AG09309 (cell line): ENCODE results near the gene CTPS2.
"Not testable (repeated sequence)": the region's sequence is repeated elsewhere in the genome, so short reads cannot be mapped to it uniquely, and the experiment has no call there.

Experiments used
- DNase-seq: peaks from one replicate; pipeline ENCODE4 v3.0.0-alpha.2; 2010; ENCODE audit warnings: low read depth
- H3K4me3 ChIP-seq: 2 replicates; pipeline ENCODE4 v1.5.1; 2011; ENCODE audit warnings: mild to moderate bottlenecking, low read depth, low read length, moderate library complexity; ENCODE audit not compliant: control insufficient read depth
- TF ChIP-seq, protein P1 (sequence below): IDR thresholded peaks from 2 replicates; pipeline ENCODE4 v1.5.1; 2011; ENCODE audit warnings: mild to moderate bottlenecking, low read depth, low read length, inconsistent platforms; ENCODE audit not compliant: insufficient read depth, control insufficient read depth; ENCODE audit errors: missing control alignments

CTPS2 gene

DNA sequence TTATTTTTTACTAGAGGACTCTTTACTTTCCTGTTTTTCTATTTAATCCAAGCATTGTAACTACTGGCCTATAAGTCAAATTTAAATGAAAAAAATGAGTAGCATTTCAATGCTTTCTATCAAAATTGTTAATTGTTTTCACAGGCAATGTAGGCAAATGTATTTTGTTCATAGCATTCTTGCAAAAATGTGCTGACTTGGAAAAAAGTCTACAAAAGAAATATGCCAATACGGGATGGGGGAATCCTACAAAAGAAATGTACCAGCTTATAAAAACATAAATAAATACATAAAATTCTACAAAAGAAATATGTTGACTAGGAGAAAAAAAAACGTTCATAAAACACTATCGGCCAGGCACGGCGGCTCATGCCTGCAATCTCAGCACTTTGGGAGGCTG is 77.4 kb downstream of the CTPS2 start:
- no peak for DNase-seq
- no peak overlapping the region for H3K4me3 ChIP-seq
- TF ChIP-seq, protein P1, sequence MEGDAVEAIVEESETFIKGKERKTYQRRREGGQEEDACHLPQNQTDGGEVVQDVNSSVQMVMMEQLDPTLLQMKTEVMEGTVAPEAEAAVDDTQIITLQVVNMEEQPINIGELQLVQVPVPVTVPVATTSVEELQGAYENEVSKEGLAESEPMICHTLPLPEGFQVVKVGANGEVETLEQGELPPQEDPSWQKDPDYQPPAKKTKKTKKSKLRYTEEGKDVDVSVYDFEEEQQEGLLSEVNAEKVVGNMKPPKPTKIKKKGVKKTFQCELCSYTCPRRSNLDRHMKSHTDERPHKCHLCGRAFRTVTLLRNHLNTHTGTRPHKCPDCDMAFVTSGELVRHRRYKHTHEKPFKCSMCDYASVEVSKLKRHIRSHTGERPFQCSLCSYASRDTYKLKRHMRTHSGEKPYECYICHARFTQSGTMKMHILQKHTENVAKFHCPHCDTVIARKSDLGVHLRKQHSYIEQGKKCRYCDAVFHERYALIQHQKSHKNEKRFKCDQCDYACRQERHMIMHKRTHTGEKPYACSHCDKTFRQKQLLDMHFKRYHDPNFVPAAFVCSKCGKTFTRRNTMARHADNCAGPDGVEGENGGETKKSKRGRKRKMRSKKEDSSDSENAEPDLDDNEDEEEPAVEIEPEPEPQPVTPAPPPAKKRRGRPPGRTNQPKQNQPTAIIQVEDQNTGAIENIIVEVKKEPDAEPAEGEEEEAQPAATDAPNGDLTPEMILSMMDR = no peak

DNA sequence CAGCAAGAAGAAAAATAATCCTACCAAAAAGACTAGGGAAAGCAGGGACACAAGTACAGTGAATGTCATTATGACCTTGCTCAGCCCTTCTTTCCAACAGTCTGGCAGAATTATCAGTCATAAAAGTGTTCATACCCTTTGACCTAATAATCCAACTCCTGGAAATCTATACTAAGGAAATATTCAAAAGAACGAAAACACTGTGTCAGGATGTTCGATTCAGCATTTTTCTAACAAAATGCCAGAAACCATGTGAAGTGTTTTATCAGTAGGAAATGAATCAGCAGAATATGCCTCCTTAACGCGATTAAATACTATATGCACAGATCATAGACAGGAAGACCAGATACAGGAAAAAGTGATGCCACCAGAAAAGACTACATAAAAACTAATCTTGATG is 78.7 kb downstream of the CTPS2 start:
- TF ChIP-seq, protein P1 = no peak
- no peak overlapping the region for H3K4me3 ChIP-seq
- no peak for DNase-seq

DNA sequence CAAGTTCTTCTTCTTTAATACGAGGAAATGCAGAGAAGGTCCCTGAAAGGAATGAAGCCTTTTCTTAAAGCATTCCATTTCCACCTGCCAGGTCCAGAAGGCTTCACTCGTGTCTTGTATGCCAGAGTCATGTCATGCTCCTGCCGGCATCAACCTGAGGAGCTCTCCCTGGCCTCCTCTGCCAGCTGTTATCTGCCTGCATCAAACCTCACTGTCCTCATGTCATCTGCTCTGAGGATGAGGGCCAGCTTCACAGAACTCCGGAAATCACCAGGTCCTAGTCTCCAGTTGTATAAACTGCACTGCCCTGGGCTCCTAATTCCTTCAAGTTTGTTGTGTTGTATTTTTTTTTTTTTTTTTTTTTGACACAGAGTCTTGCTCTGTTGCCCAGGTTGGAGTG is 82.6 kb downstream of the CTPS2 start:
- TF ChIP-seq, protein P1 = no peak
- H3K4me3 ChIP-seq = no peak overlapping the region
- no peak for DNase-seq

DNA sequence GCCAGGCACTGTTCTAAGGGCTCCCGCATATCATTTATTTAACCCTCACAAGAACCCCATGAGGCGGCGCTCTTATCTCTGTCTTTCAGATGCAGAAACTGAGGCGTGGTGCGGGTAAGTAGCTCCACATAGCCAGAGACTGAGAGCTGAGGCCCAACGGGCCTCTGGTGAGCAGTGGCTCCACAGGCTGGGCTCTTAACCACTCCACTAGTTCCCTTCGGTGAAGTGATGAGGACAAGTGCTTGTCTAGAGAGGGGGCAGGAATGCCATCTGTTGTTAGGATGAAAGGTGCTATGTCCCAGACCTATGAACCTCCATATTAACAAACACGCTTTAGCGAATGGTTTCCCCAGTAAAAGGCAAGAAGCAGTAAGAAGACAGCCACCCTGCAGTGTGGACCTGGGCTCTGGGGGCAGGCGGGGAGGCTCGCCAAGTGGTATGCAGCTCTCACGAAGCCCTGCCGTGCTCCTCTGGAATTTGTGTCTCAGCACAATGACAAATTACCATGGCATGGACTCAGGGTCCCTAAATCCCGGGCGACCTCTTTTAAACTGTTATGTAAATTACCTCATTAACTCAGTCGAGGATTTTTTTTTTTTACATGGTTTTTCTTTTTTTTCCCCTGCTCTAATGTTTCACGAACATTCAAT is 83.4 kb downstream of the CTPS2 start:
- TF ChIP-seq, protein P1 = no peak
- no peak for DNase-seq
- H3K4me3 ChIP-seq = no peak overlapping the region

DNA sequence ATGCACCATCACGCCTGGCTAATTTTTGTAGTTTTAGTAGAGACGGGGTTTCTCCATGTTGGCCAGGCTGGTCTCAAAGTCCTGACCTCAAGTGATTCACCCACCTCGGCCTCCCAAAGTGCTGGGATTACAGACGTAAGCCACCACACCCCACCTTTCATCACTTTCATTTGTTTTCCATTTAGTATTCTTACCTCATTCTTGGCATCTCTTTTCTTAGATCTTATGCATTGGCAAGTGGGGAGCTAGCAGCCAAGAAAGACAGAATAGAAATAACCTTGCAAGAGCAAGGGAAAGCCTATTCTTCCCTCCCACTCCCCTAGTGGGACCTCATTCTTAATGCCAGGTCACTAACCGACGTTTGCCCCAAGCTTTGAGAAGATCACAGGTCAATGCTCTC is 84.0 kb downstream of the CTPS2 start:
- DNase-seq, H3K4me3 ChIP-seq: not testable (repeated sequence)

DNA sequence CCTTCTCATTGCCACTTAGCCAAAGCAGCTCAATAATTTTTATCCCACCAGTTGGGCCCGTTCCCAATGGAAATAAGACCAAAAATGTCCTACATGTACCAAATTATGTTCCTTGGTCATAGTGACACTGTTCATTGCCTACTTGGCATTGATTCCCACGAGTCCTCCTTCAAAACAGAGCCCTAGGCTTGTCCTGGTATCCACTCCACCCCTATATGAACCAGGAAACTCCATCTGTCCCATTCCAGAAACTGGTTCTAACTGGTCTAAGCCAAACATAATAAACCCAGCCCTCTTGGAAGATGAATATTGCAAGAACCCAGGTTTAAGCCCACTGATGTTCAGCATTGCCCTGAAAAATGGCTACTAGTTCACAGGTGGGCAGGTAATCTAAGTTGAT is 93.4 kb downstream of the CTPS2 start:
- TF ChIP-seq, protein P1 = no peak
- no peak overlapping the region for H3K4me3 ChIP-seq
- DNase-seq = no peak

DNA sequence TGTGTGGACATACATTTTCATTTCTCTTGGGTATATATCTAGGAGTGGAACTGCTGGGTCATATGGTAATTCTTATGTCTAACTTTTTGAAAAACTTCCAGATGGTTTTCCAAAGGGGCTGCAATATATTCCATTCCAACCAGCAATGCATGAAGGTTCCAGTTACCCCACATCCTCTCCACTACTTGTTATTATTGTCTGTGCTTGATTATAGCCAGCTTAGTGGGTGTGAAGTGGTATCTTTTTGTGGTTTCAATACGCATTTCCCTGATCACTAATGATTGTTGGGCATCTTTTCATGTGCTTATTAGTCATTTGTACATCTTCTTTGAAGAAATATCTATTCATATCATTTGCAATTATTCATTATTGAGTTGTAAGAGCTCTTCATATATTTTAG is 94.0 kb downstream of the CTPS2 start:
- H3K4me3 ChIP-seq = no peak overlapping the region
- no peak for DNase-seq
- TF ChIP-seq, protein P1 = no peak
